B cell (primary cell): ENCODE results near the gene TNKS1BP1. TPM values are rescaled to one million over a fixed set of nuclear protein-coding genes. Genes with fewer than 3 reads are reported as not detected.

ENCODE experiments used
- ATAC-seq: fragments of 200-7000 bp; cut with Tn5 transposase; one replicate; pipeline ENCODE4 v1.10.0; 2021; ENCODE audit warnings: low read depth, mild to moderate bottlenecking, moderate number of reproducible peaks, moderate library complexity
- CTCF ChIA-PET: fragments of 350-600 bp; sonication (Branson Sonifier 250); formaldehyde crosslinking; loops from one replicate; lab custom pipeline; 2021; ENCODE audit warnings: antibody characterized with exemption, inconsistent platforms; lab: Charles Lee
- POLR2A ChIA-PET: fragments of 350-600 bp; sonication (Branson Sonifier 250); formaldehyde crosslinking; loops from one replicate; lab custom pipeline; 2021; ENCODE audit warnings: antibody characterized with exemption; lab: Charles Lee
- DNase-seq: peaks from one replicate; pipeline ENCODE4 v3.0.0; 2013
- H2AFZ ChIP-seq: 2 replicates; pipeline ENCODE4 v1.6.1; 2012; ENCODE audit warnings: mild to moderate bottlenecking, low read depth, low read length; ENCODE audit not compliant: insufficient read depth, poor library complexity, severe bottlenecking
- H3K27ac ChIP-seq, 2 donors: 1 replicate in 1 of 2; 2 replicates in 1 of 2; pipeline ENCODE4 v1.5.1; 2012 to 2013; ENCODE audit warnings: low read length in 2 of 2, mild to moderate bottlenecking in 2 of 2, moderate library complexity in 1 of 2
- H3K27me3 ChIP-seq, 4 experiments: fragments of 200-600 bp in 1 of 4; sonication (generic) in 1 of 4; replicated peaks in 1 of 4; 1 replicate in 2 of 4; 2 replicates in 2 of 4; pipeline versions ENCODE4 v1.6.1 to v1.7.0; 2013 to 2016; ENCODE audit warnings: low read length in 3 of 4, mild to moderate bottlenecking in 2 of 4, mixed read lengths in 1 of 4, moderate library complexity in 1 of 4; ENCODE audit not compliant: insufficient read depth in 4 of 4, control insufficient read depth in 3 of 4; ENCODE audit errors: control extremely low read depth in 1 of 4
- H3K36me3 ChIP-seq, 2 experiments: replicated peaks in 1 of 2; 1 replicate in 1 of 2; 2 replicates in 1 of 2; pipeline versions ENCODE4 v1.6.1 to v1.7.1; 2013; ENCODE audit warnings: low read length in 1 of 2; ENCODE audit not compliant: insufficient read depth in 2 of 2, control insufficient read depth in 1 of 2; ENCODE audit errors: control extremely low read depth in 1 of 2, extremely low read depth in 1 of 2
- H3K4me1 ChIP-seq, 2 donors: fragments of 200-600 bp in 1 of 2; sonication (generic) in 1 of 2; 1 replicate in 1 of 2; 2 replicates in 1 of 2; pipeline versions ENCODE4 v1.5.1 to v1.6.1; 2013 to 2017; ENCODE audit warnings: low read length in 2 of 2; ENCODE audit not compliant: control insufficient read depth in 2 of 2, insufficient read depth in 2 of 2
- H3K4me2 ChIP-seq: replicated peaks from 2 replicates; pipeline ENCODE3; 2012; ENCODE audit warnings: mild to moderate bottlenecking, low read depth, low read length; ENCODE audit not compliant: poor library complexity, severe bottlenecking
- H3K4me3 ChIP-seq, 5 experiments: fragments of 200-600 bp in 1 of 5; sonication (generic) in 1 of 5; 1 replicate in 3 of 5; 2 replicates in 2 of 5; pipeline versions ENCODE4 v1.5.1 to v1.7.0; 2011 to 2016; ENCODE audit warnings: low read length in 4 of 5, mild to moderate bottlenecking in 4 of 5, low read depth in 2 of 5, control low read depth in 1 of 5, moderate library complexity in 1 of 5; ENCODE audit not compliant: insufficient read depth in 1 of 5; ENCODE audit errors: control extremely low read depth in 1 of 5, extremely low read depth in 1 of 5
- H3K79me2 ChIP-seq: fragments of 200-600 bp; sonication (generic); one replicate; pipeline ENCODE4 v1.6.0; 2016; ENCODE audit warnings: low read length; ENCODE audit not compliant: control insufficient read depth, insufficient read depth
- H3K9ac ChIP-seq: fragments of 200-600 bp; sonication (generic); 2 replicates; pipeline ENCODE4 v1.6.1; 2017; ENCODE audit warnings: mild to moderate bottlenecking, low read length, moderate library complexity
- H3K9me3 ChIP-seq, 3 donors: one replicate each; pipeline versions ENCODE4 v1.6.1 to v1.7.1; 2013; ENCODE audit warnings: low read length in 2 of 3; ENCODE audit not compliant: control insufficient read depth in 2 of 3, insufficient read depth in 1 of 3; ENCODE audit errors: control extremely low read depth in 1 of 3
- H4K20me1 ChIP-seq: 2 replicates; pipeline ENCODE4 v1.6.0; 2012; ENCODE audit warnings: mild to moderate bottlenecking, low read length; ENCODE audit not compliant: insufficient read depth, control insufficient read depth, poor library complexity, severe bottlenecking
- H3K27ac Mint-ChIP-seq: one replicate; pipeline ENCODE4 v1.8.0; 2021; ENCODE audit warnings: mixed read lengths
- H3K27me3 Mint-ChIP-seq: one replicate; pipeline ENCODE4 v1.8.0; 2021; ENCODE audit warnings: mixed read lengths
- H3K4me1 Mint-ChIP-seq: one replicate; pipeline ENCODE4 v1.8.0; 2021; ENCODE audit warnings: mixed read lengths
- H3K4me3 Mint-ChIP-seq: one replicate; pipeline ENCODE4 v1.8.0; 2021; ENCODE audit warnings: mixed read lengths
- H3K9me3 Mint-ChIP-seq: one replicate; pipeline ENCODE4 v1.8.0; 2022; ENCODE audit warnings: mixed read lengths; ENCODE audit not compliant: insufficient read depth
- CTCF ChIP-seq: fragments of 200-600 bp; IDR thresholded peaks from one replicate; pipeline ENCODE4 v1.8.0; 2022; ENCODE audit warnings: antibody characterized with exemption, mild to moderate bottlenecking
- EZH2 ChIP-seq: IDR thresholded peaks from 2 replicates; pipeline ENCODE4 v1.6.1; 2012; ENCODE audit warnings: borderline replicate concordance, low read depth, mild to moderate bottlenecking, moderate library complexity, low read length; ENCODE audit not compliant: insufficient read depth, poor library complexity, severe bottlenecking
- WGBS: methylation state at CpG from one replicate; pipeline ENCODE4 v1.1.5; 2013; ENCODE audit warnings: missing lambda C conversion rate; ENCODE audit not compliant: insufficient coverage; 5-methylcytosine and 5-hydroxymethylcytosine counted together
- intact Hi-C: fragments of 100-400 bp; cut with micrococcal nuclease; formaldehyde crosslinking; loops from one replicate; pipeline ENCODE4 v1.10.0; 2022
- polyA plus RNA-seq: library from polyadenylated mRNA; depleted of rRNA; stranded (reverse); fragments of >200 nt; gene quantifications from 2 replicates; pipeline ENCODE4 v1.2.3, GENCODE V29; 2012
- total RNA-seq, 2 donors: library from RNA; stranded (reverse); fragments of 120-200 nt in 1 of 2; gene quantifications; 1 replicate in 1 of 2; 2 replicates in 1 of 2; pipeline versions ENCODE4 v1.2.3 to v1.2.4, GENCODE V29; 2013 to 2022

TNKS1BP1 gene
- total and polyA plus RNA-seq, 2 donors (not counting 1 experiment from before 2014, with no cell fraction given) = 2.2 to 12.2 TPM

- Histone ChIP-seq H3K9ac (no peak overlapping the region), H3K4me3 (no peak overlapping the region), H3K9me3 (no peaks in the 10 kb centered on the region), H3K79me2 (no peaks in the 10 kb centered on the region), H4K20me1 (no peaks in the 10 kb centered on the region), H2AFZ (no peak overlapping the region), H3K4me1 (no peaks in the 10 kb centered on the region), H3K27ac (no peak overlapping the region), H3K4me2 (no peak overlapping the region), H3K27me3 (peaks cover 0 to 8% (median 2%) of the 10 kb centered on the region in 4 experiments), H3K36me3 (no peaks in the 10 kb centered on the region)
- no peak for DNase-seq
- Mint-ChIP-seq H3K4me1 (no peaks in the 10 kb centered on the region), H3K4me3 (no peak overlapping the region), H3K27ac (no peak overlapping the region), H3K27me3 (peaks cover 39% of the 10 kb centered on the region), H3K9me3 (no peaks in the 10 kb centered on the region)
- ChIA-PET CTCF (interaction anchor here (1.1 to 1.5 kb wide), 3 partner anchors 8 to 11 kb away, joined by 4 read pairs; no protein-coding TSS in a partner anchor), POLR2A (no interaction called here)
- ATAC-seq = no peak
- TF ChIP-seq CTCF (no peak), EZH2 (no peak)
- intact Hi-C loops = no loop called here
- 92% methylated on average over 5 of the region's 9 CpGs for WGBS
These were observed 33.8 kb upstream of the TNKS1BP1 start for GRCh38 chr11:57358543-57358961.

GRCh38 chr11:57357856-57358255, 33.1 kb upstream of the TNKS1BP1 start:
- Histone ChIP-seq H3K4me2 (no peak overlapping the region), H3K27me3 (peaks cover 0 to 5% (median 1%) of the 10 kb centered on the region in 4 experiments), H3K36me3 (no peaks in the 10 kb centered on the region), H3K79me2 (no peaks in the 10 kb centered on the region), H3K9ac (no peak overlapping the region), H4K20me1 (no peaks in the 10 kb centered on the region), H3K27ac (no peak overlapping the region), H3K9me3 (no peaks in the 10 kb centered on the region), H2AFZ (no peak overlapping the region), H3K4me3 (no peak overlapping the region), H3K4me1 (no peaks in the 10 kb centered on the region)
- no peaks in the 10 kb centered on the region for H3K4me1 Mint-ChIP-seq
- DNase-seq (no peak), ATAC-seq (no peak)
- H3K4me3 Mint-ChIP-seq = no peak overlapping the region
- TF ChIP-seq CTCF = no peak
- TF ChIP-seq EZH2 = no peak
- ChIA-PET CTCF (interaction anchor here (1.1 to 3.5 kb wide), 3 partner anchors 9 to 26 kb away, joined by 3 to 15 read pairs (median 4); no protein-coding TSS in a partner anchor), POLR2A (no interaction called here)
- no peak overlapping the region for H3K27ac Mint-ChIP-seq
- WGBS = 48% methylated on average over 2 of the region's 6 CpGs
- peaks cover 38% of the 10 kb centered on the region for H3K27me3 Mint-ChIP-seq
- intact Hi-C loops = no loop called here
- no peaks in the 10 kb centered on the region for H3K9me3 Mint-ChIP-seq
